H1 (cell line): ENCODE data around the gene FLT4. TPM values are rescaled to one million over a fixed set of nuclear protein-coding genes. Genes with fewer than 3 reads are reported as not detected.

Experiments used
- MAFK ChIP-seq: IDR thresholded peaks from 2 replicates; pipeline ENCODE4 v1.6.1; 2012; ENCODE audit warnings: low read depth, mild to moderate bottlenecking, improper control_type of control experiment, low read length
- MAX ChIP-seq: IDR thresholded peaks from 2 replicates; pipeline ENCODE4 v1.6.1; 2012; ENCODE audit warnings: inconsistent platforms
- SIN3A ChIP-seq, 2 experiments: IDR thresholded peaks in 1 of 2; conservative IDR thresholded peaks in 1 of 2; 2 replicates each; pipeline ENCODE4 v1.6.1; 2011 to 2012; ENCODE audit warnings: low read length in 2 of 2, improper control_type of control experiment in 1 of 2, low read depth in 1 of 2, mild to moderate bottlenecking in 1 of 2
- TBP ChIP-seq: IDR thresholded peaks from 2 replicates; pipeline ENCODE4 v1.6.1; 2011; ENCODE audit warnings: low read depth, low read length, improper control_type of control experiment
- TEAD4 ChIP-seq: IDR thresholded peaks from 2 replicates; pipeline ENCODE4 v1.6.1; 2012; ENCODE audit warnings: low read depth, low read length, inconsistent platforms, mixed read lengths
- YY1 ChIP-seq: IDR thresholded peaks from 2 replicates; pipeline ENCODE4 v1.6.1; 2011; ENCODE audit warnings: low read depth, mild to moderate bottlenecking, low read length
- polyA plus RNA-seq, 7 experiments: library from polyadenylated mRNA; depleted of rRNA in 3 of 7; stranded (reverse) in 5 of 7; unstranded in 2 of 7; fragments of >200 nt in 5 of 7; fragments of 200-250 nt in 2 of 7; gene quantifications; 1 replicate in 5 of 7; 2 replicates in 1 of 7; 4 replicates in 1 of 7; pipeline versions ENCODE4 v1.2.1 to v1.2.3, GENCODE V29; 2011 to 2013; ENCODE audit warnings: missing spikeins in 2 of 7, mixed read lengths in 2 of 7
- total RNA-seq: library from RNA; stranded (reverse); fragmentation: NEBNext Ultra II Directional; extraction: Animal tissue kit (Norgen Biotek cat#: 25700); gene quantifications from 2 replicates; pipeline ENCODE4 v1.2.1, GENCODE V29; 2021
- TF ChIP-seq, protein P1 (sequence below): IDR thresholded peaks from 2 replicates; pipeline ENCODE4 v1.6.1; 2011; ENCODE audit warnings: low read depth, mild to moderate bottlenecking, low read length; ENCODE audit not compliant: insufficient read depth

FLT4 gene
- total and polyA plus RNA-seq, 2 of the 8 experiments (the other 6 are each of a cell fraction or from before 2014, with no cell fraction given) = 6.5 to 7.7 TPM

- TF ChIP-seq, protein P1, sequence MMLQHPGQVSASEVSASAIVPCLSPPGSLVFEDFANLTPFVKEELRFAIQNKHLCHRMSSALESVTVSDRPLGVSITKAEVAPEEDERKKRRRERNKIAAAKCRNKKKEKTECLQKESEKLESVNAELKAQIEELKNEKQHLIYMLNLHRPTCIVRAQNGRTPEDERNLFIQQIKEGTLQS = no peak
- TF ChIP-seq TEAD4 (no peak), MAX (no peak), MAFK (no peak), TBP (no peak), YY1 (no peak), SIN3A (conservative IDR thresholded peaks at IDR 0.05 in 1 of 2, IDR thresholded peaks at IDR 0.05 in 1 of 2; ENCODE audit: low read depth in 1 of 2, low read length in 2 of 2) (no peak)
Observed at GRCh38 chr5:180626661-180627385, 22.6 kb downstream of the FLT4 start (continued).
